A673 (cell line): ENCODE results near the gene DARS1.

Source experiments
- EZH2 ChIP-seq: fragments of 200-600 bp; sonication (generic); IDR thresholded peaks from 2 replicates; pipeline ENCODE4 v1.6.1; 2017; ENCODE audit warnings: borderline replicate concordance, low read depth, mild to moderate bottlenecking, mixed read lengths, antibody characterized with exemption, low read length; ENCODE audit not compliant: poor library complexity, severe bottlenecking
- TF ChIP-seq, protein P1 (sequence below): fragments of 300-800, 200-600 bp; sonication (generic); conservative IDR thresholded peaks from 2 replicates; pipeline ENCODE4 v1.5.1; 2017; ENCODE audit warnings: low read depth, mild to moderate bottlenecking, antibody characterized with exemption, low read length, moderate library complexity, mixed read lengths

DNA sequence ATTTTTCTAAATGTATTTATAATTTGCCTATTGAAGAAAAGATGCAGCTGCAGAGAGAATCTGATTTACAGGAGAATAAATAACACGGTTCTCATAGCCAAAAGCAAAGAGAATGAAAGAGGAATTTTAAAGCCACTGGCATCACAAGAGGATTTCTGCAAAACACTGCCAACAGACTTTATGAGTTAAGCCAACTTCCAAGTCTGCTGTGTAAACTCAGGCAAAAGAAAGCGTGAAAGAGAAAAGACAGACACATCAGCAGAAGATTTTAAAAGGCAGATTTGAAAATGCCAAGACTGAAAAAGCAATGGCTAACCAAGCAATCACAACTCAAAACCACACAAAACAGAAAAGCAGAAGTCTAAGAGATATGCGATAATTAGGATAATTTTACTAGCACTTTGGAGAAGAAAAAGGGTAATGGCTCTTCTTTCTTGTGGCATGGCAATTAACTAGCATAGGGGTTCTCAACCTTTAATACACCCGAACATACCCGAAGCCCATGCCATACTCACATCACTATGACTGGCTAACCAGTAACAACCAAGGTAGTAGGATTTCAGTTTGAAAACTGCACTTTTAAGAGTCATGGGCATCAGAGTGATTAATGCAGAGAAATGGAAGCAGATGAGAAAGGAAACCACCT lies 4.9 kb downstream of the DARS1 start:
- TF ChIP-seq, protein P1, sequence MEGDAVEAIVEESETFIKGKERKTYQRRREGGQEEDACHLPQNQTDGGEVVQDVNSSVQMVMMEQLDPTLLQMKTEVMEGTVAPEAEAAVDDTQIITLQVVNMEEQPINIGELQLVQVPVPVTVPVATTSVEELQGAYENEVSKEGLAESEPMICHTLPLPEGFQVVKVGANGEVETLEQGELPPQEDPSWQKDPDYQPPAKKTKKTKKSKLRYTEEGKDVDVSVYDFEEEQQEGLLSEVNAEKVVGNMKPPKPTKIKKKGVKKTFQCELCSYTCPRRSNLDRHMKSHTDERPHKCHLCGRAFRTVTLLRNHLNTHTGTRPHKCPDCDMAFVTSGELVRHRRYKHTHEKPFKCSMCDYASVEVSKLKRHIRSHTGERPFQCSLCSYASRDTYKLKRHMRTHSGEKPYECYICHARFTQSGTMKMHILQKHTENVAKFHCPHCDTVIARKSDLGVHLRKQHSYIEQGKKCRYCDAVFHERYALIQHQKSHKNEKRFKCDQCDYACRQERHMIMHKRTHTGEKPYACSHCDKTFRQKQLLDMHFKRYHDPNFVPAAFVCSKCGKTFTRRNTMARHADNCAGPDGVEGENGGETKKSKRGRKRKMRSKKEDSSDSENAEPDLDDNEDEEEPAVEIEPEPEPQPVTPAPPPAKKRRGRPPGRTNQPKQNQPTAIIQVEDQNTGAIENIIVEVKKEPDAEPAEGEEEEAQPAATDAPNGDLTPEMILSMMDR = no peak
- no peak for TF ChIP-seq EZH2
